GM18909 (cell line): ENCODE measurements around the gene RAB40C.

Experiments used
- ATAC-seq: cut with Tn5 transposase; IDR thresholded peaks from one replicate; pipeline ENCODE4 v1.9.1; 2021; ENCODE audit warnings: mild to moderate bottlenecking; ENCODE audit not compliant: unreplicated experiment, poor library complexity

The RAB40C gene

GRCh38 chr16:574021-574760 lies 15.7 kb upstream of the RAB40C start:
- no peak for ATAC-seq

GRCh38 chr16:575354-576196 lies 14.3 kb upstream of the RAB40C start:
- ATAC-seq = no peak

GRCh38 chr16:576197-576822 lies 13.6 kb upstream of the RAB40C start:
- no peak for ATAC-seq

- ATAC-seq = no peak
Observed at GRCh38 chr16:576823-577201, 13.1 kb upstream of the RAB40C start.

GRCh38 chr16:577796-578195 lies 12.1 kb upstream of the RAB40C start:
- no peak for ATAC-seq

- ATAC-seq = no peak
Observed at GRCh38 chr16:578232-578869, 11.5 kb upstream of the RAB40C start.

GRCh38 chr16:578870-579405 lies 10.9 kb upstream of the RAB40C start:
- ATAC-seq = peak; percentile 60

GRCh38 chr16:580141-580945 lies 9.5 kb upstream of the RAB40C start:
- no peak for ATAC-seq

GRCh38 chr16:580946-581498 lies 8.8 kb upstream of the RAB40C start:
- ATAC-seq = no peak

GRCh38 chr16:582218-582613 lies 7.7 kb upstream of the RAB40C start:
- no peak for ATAC-seq

- ATAC-seq = no peak
Observed at GRCh38 chr16:582614-583331, 7.1 kb upstream of the RAB40C start.

- no peak for ATAC-seq
Observed at GRCh38 chr16:583470-583814, 6.4 kb upstream of the RAB40C start.

GRCh38 chr16:583815-584591 lies 5.9 kb upstream of the RAB40C start:
- ATAC-seq = no peak

GRCh38 chr16:585351-585750 lies 4.5 kb upstream of the RAB40C start:
- ATAC-seq = no peak

GRCh38 chr16:586047-586644 lies 3.7 kb upstream of the RAB40C start:
- no peak for ATAC-seq

- ATAC-seq = no peak
Observed at GRCh38 chr16:586645-587590, 2.9 kb upstream of the RAB40C start.

- ATAC-seq = peak; percentile 13
Observed at GRCh38 chr16:588639-588888, 1.3 kb upstream of the RAB40C start.
